NCI-H2171 treated with DMSO at 0.1 percent for 48 hours (cell line): ENCODE results near the gene CYP3A7.
"Not testable (repeated sequence)": the region's sequence is repeated elsewhere in the genome, so short reads cannot be mapped to it uniquely, and the experiment has no call there.

ENCODE experiments used
- DNase-seq: peaks from one replicate; lab custom pipeline; 2025; lab: John Stamatoyannopoulos, UW

The CYP3A7 gene

DNA sequence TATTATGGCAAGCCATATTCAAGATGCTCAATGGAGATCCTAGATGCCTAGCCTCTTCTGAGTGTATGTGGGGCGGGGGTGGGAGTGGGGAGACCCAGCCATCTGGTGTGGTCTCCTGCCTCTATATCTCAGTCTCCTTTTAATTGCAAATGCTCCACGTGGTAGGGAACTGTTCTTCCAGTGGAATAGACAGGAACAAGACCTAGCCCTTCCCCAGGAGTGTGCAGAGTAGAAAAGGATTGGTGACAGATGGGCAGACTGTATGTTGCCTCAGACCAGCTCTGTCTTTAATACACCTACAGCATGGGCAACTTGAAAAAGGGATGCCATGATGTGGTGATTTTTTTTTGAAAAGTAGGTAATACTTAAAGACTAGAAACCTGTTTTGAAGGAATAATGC lies 67.8 kb downstream of the CYP3A7 start:
- DNase-seq: peak; percentile 63

DNA sequence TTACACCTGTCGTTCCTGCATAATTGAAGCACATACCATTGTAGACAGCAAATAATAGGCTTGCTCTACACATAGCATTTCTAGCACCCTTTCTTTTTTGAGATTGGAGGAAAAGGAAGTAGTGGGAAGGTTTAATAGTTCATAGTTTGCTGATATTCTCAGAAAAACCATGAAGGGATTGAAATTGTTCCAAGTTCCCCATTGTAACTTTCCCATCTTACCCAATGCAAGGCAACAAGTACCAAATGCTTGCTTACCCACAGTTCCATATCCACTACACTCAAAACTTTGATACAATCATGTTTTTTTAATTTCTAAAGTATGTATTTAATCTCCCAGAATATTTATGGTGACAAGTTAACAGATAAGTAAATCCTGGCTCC lies 69.0 kb downstream of the CYP3A7 start:
- DNase-seq: no peak

DNA sequence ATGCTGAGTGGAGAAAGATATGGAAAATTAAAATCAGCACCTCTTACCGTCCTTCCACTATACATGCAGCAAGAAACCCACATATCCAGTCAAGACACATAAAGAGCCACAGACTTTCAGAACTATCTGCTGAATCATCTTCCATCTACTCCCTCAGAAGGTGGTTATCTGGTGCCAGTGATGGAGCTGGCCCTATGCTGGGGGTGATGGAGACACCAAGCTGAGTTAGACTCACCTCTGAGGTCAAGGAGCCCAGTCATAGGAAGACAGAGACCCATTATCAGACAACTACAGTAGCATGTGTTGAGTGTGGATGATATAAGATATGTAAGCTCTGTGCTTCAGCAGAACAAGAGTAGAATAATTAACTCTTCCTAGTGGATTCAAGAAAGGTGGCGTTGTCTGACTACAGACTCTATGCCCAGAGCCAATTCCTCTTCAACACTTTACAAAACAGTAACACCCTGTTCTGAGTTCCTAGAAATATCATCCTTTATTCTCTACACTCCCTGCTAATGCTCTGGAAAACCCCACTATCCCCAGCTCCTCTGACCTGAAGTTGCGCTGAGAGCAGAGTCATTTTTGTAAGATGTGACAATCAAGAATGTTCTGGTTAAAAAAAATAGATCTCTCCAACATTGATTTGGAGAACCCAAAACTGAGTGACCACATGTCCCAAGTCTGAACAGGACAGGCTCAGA lies 69.5 kb downstream of the CYP3A7 start:
- DNase-seq: no peak

DNA sequence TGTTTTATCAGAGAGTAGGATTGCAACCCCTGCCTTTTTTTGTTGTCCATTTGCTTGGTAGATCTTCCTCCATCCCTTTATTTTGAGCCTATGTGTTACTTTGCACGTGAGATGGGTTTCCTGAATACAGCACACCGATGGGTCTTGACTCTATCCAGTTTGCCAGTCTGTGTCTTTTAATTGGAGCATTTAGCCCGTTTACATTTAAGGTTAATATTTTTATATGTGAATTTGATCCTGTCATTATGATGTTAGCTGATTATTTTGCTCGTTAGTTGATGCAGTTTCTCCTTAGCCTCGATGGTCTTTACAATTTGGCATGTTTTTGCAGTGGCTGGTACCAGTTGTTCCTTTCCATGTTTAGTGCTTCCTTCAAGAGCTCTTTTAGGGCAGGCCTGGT lies 77.1 kb downstream of the CYP3A7 start:
- not testable (repeated sequence) for DNase-seq
